NCI-H345 treated with DMSO at 0.1 percent for 48 hours (cell line): ENCODE measurements around the gene ABLIM3.
"Not testable (repeated sequence)": the region's sequence is repeated elsewhere in the genome, so short reads cannot be mapped to it uniquely, and the experiment has no call there.

ENCODE experiments used
- DNase-seq: peaks from one replicate; lab custom pipeline; 2025; ENCODE audit not compliant: unreplicated experiment; lab: John Stamatoyannopoulos, UW

The ABLIM3 gene

GRCh38 chr5:149251546-149251945 lies 110.3 kb downstream of the ABLIM3 start:
- no peak for DNase-seq

- no peak for DNase-seq
Observed at GRCh38 chr5:149254506-149254905, 113.2 kb downstream of the ABLIM3 start.

- DNase-seq: no peak
Observed at GRCh38 chr5:149256451-149256850, 115.2 kb downstream of the ABLIM3 start.

GRCh38 chr5:149257131-149257530 lies 115.8 kb downstream of the ABLIM3 start:
- DNase-seq: no peak

- no peak for DNase-seq
Observed at GRCh38 chr5:149257889-149258705, 116.8 kb downstream of the ABLIM3 start.

- no peak for DNase-seq
Observed at GRCh38 chr5:149260761-149261160, 119.5 kb downstream of the ABLIM3 start.

GRCh38 chr5:149261246-149261645 lies 120.0 kb downstream of the ABLIM3 start:
- no peak for DNase-seq

- no peak for DNase-seq
Observed at GRCh38 chr5:149262315-149262714, 121.0 kb downstream of the ABLIM3 start.

GRCh38 chr5:149264439-149265067 lies 123.3 kb downstream of the ABLIM3 start:
- DNase-seq: peak; percentile 71

GRCh38 chr5:149265068-149265465 lies 123.8 kb downstream of the ABLIM3 start:
- DNase-seq: no peak

- no peak for DNase-seq
Observed at GRCh38 chr5:149265597-149265996, 124.3 kb downstream of the ABLIM3 start.

- DNase-seq: no peak
Observed at GRCh38 chr5:149267241-149267973, 126.1 kb downstream of the ABLIM3 start.

GRCh38 chr5:149268928-149269557 lies 127.8 kb downstream of the ABLIM3 start:
- peak; percentile 68 for DNase-seq

GRCh38 chr5:149271195-149271715 lies 130.0 kb downstream of the ABLIM3 start:
- DNase-seq: peak; percentile 21

- DNase-seq: peak; percentile 78
Observed at GRCh38 chr5:149271716-149272563, 130.6 kb downstream of the ABLIM3 start, which contains the start of gene AFAP1L1. AFAP1L1 (plus strand) TSS chr5:149271859; CDS start chr5:149271969, 110 bp downstream.

GRCh38 chr5:149272781-149273180 lies 131.5 kb downstream of the ABLIM3 start:
- DNase-seq: not testable (repeated sequence)

GRCh38 chr5:149273237-149273636 lies 131.9 kb downstream of the ABLIM3 start:
- DNase-seq: no peak

GRCh38 chr5:149273950-149274349 lies 132.7 kb downstream of the ABLIM3 start:
- DNase-seq: no peak

GRCh38 chr5:149274939-149275338 lies 133.6 kb downstream of the ABLIM3 start:
- DNase-seq: no peak

GRCh38 chr5:149277801-149278200 lies 136.5 kb downstream of the ABLIM3 start:
- DNase-seq: no peak
